Gastroesophageal sphincter (tissue), 4 donors: Measurements from ENCODE around the gene CCNC. TPM values are rescaled to one million over a fixed set of nuclear protein-coding genes. Genes with fewer than 3 reads are reported as not detected.

Source experiments
- ATAC-seq: fragments of 150-250 bp; one replicate; pipeline ENCODE4 v1.9.1; 2016; ENCODE audit warnings: mild to moderate bottlenecking, moderate library complexity
- H3K27ac ChIP-seq, 4 donors: fragments of 200-600 bp; sonication (generic) in 3 of 4; 1 replicate in 3 of 4; 2 replicates in 1 of 4; pipeline ENCODE4 v1.5.1; 2016 to 2019
- H3K27me3 ChIP-seq: fragments of 200-600 bp; sonication (generic); one replicate; pipeline ENCODE4 v1.5.1; 2019
- H3K36me3 ChIP-seq, 2 donors: fragments of 200-600 bp; sonication (generic); one replicate each; pipeline ENCODE4 v1.5.1; 2019; ENCODE audit warnings: control low read depth in 1 of 2
- H3K4me1 ChIP-seq, 3 donors: fragments of 200-600 bp; sonication (generic); 1 replicate in 2 of 3; 2 replicates in 1 of 3; pipeline ENCODE4 v1.5.1; 2016 to 2019; ENCODE audit warnings: control low read depth in 2 of 3
- H3K4me3 ChIP-seq, 2 donors: fragments of 200-600 bp; sonication (generic); one replicate each; pipeline ENCODE4 v1.5.1; 2019; ENCODE audit warnings: mild to moderate bottlenecking in 1 of 2, moderate library complexity in 1 of 2
- H3K9me3 ChIP-seq, 3 donors: fragments of 200-600 bp; sonication (generic); one replicate each; pipeline ENCODE4 v1.5.1; 2017 to 2019; ENCODE audit warnings: control low read depth in 2 of 3
- CTCF ChIP-seq, 4 experiments: fragments of 200-600 bp in 2 of 4; fragments of 450-650 bp in 2 of 4; sonication (generic) in 1 of 4; IDR thresholded peaks; one replicate each; pipeline ENCODE4 v1.5.1; 2017 to 2019; ENCODE audit warnings: antibody characterized with exemption in 4 of 4, mild to moderate bottlenecking in 2 of 4, moderate library complexity in 2 of 4
- EP300 ChIP-seq: sonication (generic); formaldehyde crosslinking; IDR thresholded peaks from one replicate; pipeline ENCODE4 v1.6.1; 2017; ENCODE audit warnings: antibody characterized with exemption, mild to moderate bottlenecking
- POLR2A ChIP-seq, 2 donors: fragments of 450-650 bp; IDR thresholded peaks; one replicate each; pipeline ENCODE4 v1.6.1; 2017; ENCODE audit warnings: antibody characterized with exemption in 2 of 2, mild to moderate bottlenecking in 2 of 2, moderate library complexity in 1 of 2
- POLR2AphosphoS5 ChIP-seq: sonication (generic); formaldehyde crosslinking; IDR thresholded peaks from one replicate; pipeline ENCODE4 v1.6.1; 2017; ENCODE audit warnings: antibody characterized with exemption
- WGBS, 2 donors: methylation state at CpG; one replicate each; pipeline ENCODE4 v1.1.5; 2018; ENCODE audit warnings: low coverage in 1 of 2; 5-methylcytosine and 5-hydroxymethylcytosine counted together
- total RNA-seq, 4 donors: library from RNA; depleted of rRNA; stranded (reverse); fragments of >200 nt; gene quantifications; one replicate each; pipeline ENCODE4 v1.1.0, GENCODE V29; 2016

CCNC gene
- total RNA-seq, 4 donors from 2014 or later: 31.6 to 66.2 (median 40.4) TPM

GRCh38 chr6:99613409-99613704 is 44.9 kb upstream of the CCNC start:
- TF ChIP-seq CTCF (IDR thresholded peaks at IDR 0.05) (peak in 3 of 4 experiments; percentile 16 to 56 (median 25)), POLR2AphosphoS5 (no peak)
- ATAC-seq: peak; percentile 60
- Histone ChIP-seq H3K9me3 (no peaks in the 10 kb centered on the region), H3K4me3 (peak overlapping the region; percentile 16 to 54), H3K27ac (no peak overlapping the region), H3K27me3 (peaks cover 100% of the 10 kb centered on the region), H3K4me1 (peaks cover 0 to 27% (median 21%) of the 10 kb centered on the region in 3 donors), H3K36me3 (no peaks in the 10 kb centered on the region)
- whole genome bisulfite sequencing, 2 donors: no CpG with 5 or more reads among the region's 37 CpGs

DNA sequence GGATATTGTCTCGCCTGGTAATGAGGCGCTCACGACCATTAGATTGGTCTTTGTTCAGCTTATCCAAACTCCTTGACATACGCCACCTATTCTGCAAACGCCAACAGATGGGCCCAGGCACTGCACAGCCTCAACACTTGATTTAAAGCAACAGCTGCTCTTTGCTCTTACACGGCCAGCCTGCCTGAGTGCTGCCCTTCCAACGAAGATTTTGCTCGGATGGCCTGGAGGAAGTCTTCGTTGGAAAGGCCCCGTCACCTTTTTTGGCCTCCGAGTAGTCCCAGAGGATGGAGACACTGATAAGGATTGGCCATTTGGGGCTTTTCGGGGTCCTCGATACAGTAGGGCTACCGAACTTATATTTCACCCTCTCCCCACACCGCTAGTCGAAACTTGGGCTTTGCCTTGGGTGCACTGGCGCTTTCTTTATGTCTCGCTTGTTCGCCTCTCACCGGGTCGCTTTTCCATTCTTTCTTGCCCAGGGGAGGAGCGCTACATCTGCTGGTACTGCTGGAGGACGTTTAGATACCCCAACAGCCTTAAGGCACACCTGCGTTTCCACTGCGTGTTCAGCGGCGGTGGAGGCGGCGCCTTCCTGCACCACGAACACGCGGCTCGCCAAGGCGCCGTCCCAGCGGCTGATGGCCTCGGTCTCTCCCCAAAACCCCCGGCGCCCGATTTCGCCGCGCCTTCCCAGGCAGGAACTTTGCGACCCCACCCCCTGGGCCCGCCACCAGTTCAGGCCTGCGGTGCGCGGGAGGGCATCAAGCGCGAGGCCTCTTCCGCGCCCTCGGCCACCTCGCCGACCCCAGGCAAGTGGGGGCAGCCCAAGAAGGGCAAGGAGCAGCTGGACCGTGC is 44.3 kb upstream of the CCNC start:
- H3K27ac ChIP-seq: no peak overlapping the region
- no peaks in the 10 kb centered on the region for H3K9me3 ChIP-seq
- H3K4me1 ChIP-seq: peaks cover 0 to 33% (median 21%) of the 10 kb centered on the region in 3 donors
- ATAC-seq: no peak
- peaks cover 100% of the 10 kb centered on the region for H3K27me3 ChIP-seq
- TF ChIP-seq EP300 (no peak), CTCF (IDR thresholded peaks at IDR 0.05) (no peak), POLR2A (IDR thresholded peaks at IDR 0.05) (no peak), POLR2AphosphoS5 (no peak)
- H3K4me3 ChIP-seq: peak overlapping the region; percentile 16 to 54
- no peaks in the 10 kb centered on the region for H3K36me3 ChIP-seq
- 10 to 18% methylated on average over 9 to 18 of the region's 56 CpGs for WGBS, 2 donors

GRCh38 chr6:99611148-99611547 is 42.7 kb upstream of the CCNC start:
- Histone ChIP-seq H3K9me3 (no peaks in the 10 kb centered on the region), H3K36me3 (no peaks in the 10 kb centered on the region), H3K4me1 (peaks cover 0 to 45% (median 21%) of the 10 kb centered on the region in 3 donors), H3K4me3 (no peak overlapping the region), H3K27me3 (peaks cover 100% of the 10 kb centered on the region), H3K27ac (no peak overlapping the region)
- no peak for TF ChIP-seq CTCF (IDR thresholded peaks at IDR 0.05)
- TF ChIP-seq EP300: no peak
- TF ChIP-seq POLR2A (IDR thresholded peaks at IDR 0.05): no peak
- no peak for TF ChIP-seq POLR2AphosphoS5
- no peak for ATAC-seq
- WGBS, 2 donors: 2 to 9% methylated on average over 3 of the region's 3 CpGs

DNA sequence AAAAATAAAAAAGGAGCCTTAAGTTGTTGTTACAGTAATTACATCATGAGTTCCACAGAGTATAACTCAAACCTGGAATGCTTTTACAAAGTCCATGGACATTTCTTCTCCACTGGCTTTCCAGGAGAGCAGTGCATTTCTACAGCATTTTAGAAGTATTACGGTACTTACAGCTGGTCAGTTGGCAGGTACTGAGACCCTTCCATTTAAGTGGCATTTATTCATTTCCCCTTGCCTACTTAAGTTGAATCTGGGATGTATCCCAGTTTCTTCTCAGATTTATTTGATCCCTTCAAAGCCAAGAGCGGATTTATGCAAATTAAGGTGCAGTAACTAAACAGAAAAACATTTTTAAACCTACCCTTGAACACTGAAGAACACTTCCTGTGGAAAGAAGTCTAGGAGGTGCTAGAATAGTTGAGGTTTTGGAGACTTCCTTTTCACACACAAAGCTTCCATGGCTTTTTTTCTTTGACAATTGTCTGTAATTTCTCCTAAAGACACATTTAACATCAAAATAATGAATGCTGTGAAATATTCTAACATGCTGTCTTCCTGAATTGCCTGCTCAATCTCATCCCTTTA is 41.5 kb upstream of the CCNC start:
- Histone ChIP-seq H3K4me1 (peaks cover 0 to 54% (median 21%) of the 10 kb centered on the region in 3 donors), H3K4me3 (no peak overlapping the region), H3K9me3 (no peaks in the 10 kb centered on the region), H3K27ac (no peak overlapping the region), H3K36me3 (no peaks in the 10 kb centered on the region), H3K27me3 (peaks cover 100% of the 10 kb centered on the region)
- no peak for TF ChIP-seq POLR2A (IDR thresholded peaks at IDR 0.05)
- TF ChIP-seq CTCF (IDR thresholded peaks at IDR 0.05): no peak
- TF ChIP-seq POLR2AphosphoS5: no peak
- no peak for TF ChIP-seq EP300
- ATAC-seq: no peak
- WGBS, 2 donors: 10 to 21% methylated on average over 2 of the region's 2 CpGs
